ENCODE measurements around the gene PRMT2.

DNA sequence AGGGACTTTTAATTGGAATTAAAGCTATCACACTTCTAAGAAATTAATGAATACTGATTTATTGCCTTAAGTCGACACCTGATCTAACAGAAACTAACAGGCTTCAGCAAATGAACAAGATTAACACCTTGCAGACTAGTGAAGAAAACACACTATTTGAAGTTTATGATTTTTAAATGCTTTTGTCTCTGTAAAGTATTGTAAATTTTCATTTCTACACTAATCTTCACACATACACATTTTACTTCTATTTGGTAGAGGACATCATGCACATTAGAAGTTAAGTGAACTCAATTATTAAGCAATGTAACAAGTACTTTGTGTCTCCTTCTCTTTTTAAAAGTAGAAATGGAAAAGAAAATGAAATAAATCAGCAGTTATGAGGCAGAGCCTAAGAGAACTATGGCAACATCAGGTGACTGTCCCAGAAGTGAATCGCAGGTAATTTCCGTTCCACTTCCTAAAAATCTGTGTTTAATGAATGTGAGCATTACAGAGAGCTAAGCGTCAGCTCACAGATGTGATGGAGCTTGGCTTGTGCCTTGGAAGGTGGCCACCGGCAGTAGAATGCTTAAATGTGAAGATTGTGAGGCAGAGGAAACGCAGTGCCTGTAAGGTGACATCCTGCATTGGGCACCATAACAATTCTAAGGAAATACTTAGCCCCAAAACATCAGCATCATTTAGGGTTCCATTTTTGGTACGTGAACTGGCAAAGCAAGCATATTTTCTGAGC is 1.2 kb downstream of the PRMT2 start:
- TF ChIP-seq EZH2 (IDR thresholded peaks at IDR 0.05; ENCODE audit: low read length, unreplicated experiment), result no peak
- TF ChIP-seq, protein P1, sequence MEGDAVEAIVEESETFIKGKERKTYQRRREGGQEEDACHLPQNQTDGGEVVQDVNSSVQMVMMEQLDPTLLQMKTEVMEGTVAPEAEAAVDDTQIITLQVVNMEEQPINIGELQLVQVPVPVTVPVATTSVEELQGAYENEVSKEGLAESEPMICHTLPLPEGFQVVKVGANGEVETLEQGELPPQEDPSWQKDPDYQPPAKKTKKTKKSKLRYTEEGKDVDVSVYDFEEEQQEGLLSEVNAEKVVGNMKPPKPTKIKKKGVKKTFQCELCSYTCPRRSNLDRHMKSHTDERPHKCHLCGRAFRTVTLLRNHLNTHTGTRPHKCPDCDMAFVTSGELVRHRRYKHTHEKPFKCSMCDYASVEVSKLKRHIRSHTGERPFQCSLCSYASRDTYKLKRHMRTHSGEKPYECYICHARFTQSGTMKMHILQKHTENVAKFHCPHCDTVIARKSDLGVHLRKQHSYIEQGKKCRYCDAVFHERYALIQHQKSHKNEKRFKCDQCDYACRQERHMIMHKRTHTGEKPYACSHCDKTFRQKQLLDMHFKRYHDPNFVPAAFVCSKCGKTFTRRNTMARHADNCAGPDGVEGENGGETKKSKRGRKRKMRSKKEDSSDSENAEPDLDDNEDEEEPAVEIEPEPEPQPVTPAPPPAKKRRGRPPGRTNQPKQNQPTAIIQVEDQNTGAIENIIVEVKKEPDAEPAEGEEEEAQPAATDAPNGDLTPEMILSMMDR (conservative IDR thresholded peaks at IDR 0.05; ENCODE audit: low read depth, low read length), result no peak

Measured in PC-3 (cell line).